SK-N-MC (cell line): ENCODE results near the gene GCKR.

Experiments
- EZH2 ChIP-seq: fragments of 200-600 bp; sonication (generic); IDR thresholded peaks from one replicate; pipeline ENCODE4 v1.6.1; 2017; ENCODE audit warnings: antibody characterized with exemption
- FOXP2 ChIP-seq: optimal IDR thresholded peaks from 2 replicates; pipeline ENCODE3; 2011; ENCODE audit warnings: mild to moderate bottlenecking, moderate library complexity; ENCODE audit not compliant: insufficient read depth; ENCODE audit errors: extremely low read length, control extremely low read depth
- POLR2AphosphoS5 ChIP-seq: IDR thresholded peaks from 2 replicates; pipeline ENCODE4 v1.6.1; 2012; ENCODE audit warnings: mild to moderate bottlenecking, low read depth, low read length, borderline replicate concordance

GRCh38 chr2:27531983-27532382 lies 35.3 kb downstream of the GCKR start:
- no peak for TF ChIP-seq POLR2AphosphoS5
- no peak for TF ChIP-seq EZH2
- no peak for TF ChIP-seq FOXP2
